Measurements from ENCODE around the gene GAREM1. TPM values are rescaled to one million over a fixed set of nuclear protein-coding genes. Genes with fewer than 3 reads are reported as not detected.
A peak's percentile ranks its signal among the peaks of the same experiment; 100 is the strongest.

GAREM1 gene
- total and polyA plus RNA-seq, 4 donors, result 3.0 to 13.7 (median 8.5) TPM

GRCh38 chr18:32219431-32220018, 251.2 kb downstream of the GAREM1 start:
- 78 to 83% methylated on average over 3 of the region's 3 CpGs for WGBS, 2 donors
- Histone ChIP-seq H3K27me3 (ENCODE audit: control insufficient read depth in 3 of 3, insufficient read depth in 3 of 3, low read length in 2 of 3) (no peaks in the 10 kb centered on the region), H3K36me3 (ENCODE audit: control insufficient read depth in 4 of 4, insufficient read depth in 4 of 4, low read length in 4 of 4) (no peaks in the 10 kb centered on the region), H3K27ac (ENCODE audit: low read depth in 1 of 2, low read length in 1 of 2) (no peak overlapping the region), H3K9me3 (ENCODE audit: control insufficient read depth in 4 of 4, insufficient read depth in 3 of 4, low read length in 3 of 4) (no peaks in the 10 kb centered on the region), H3K4me3 (no peak overlapping the region), H3K4me1 (ENCODE audit: control insufficient read depth in 5 of 5, insufficient read depth in 5 of 5, low read length in 5 of 5) (no peaks in the 10 kb centered on the region), H3K9ac (ENCODE audit: insufficient read depth in 1 of 2, low read length in 2 of 2) (no peak overlapping the region)
- DNase-seq, result peak in 1 of 3 donors; percentile 9
- ATAC-seq (ENCODE audit: insufficient read depth, low FRiP score), result no peak
- TF ChIP-seq CTCF (IDR thresholded peaks at IDR 0.05; ENCODE audit: control extremely low read depth, extremely low read depth), result no peak

DNA sequence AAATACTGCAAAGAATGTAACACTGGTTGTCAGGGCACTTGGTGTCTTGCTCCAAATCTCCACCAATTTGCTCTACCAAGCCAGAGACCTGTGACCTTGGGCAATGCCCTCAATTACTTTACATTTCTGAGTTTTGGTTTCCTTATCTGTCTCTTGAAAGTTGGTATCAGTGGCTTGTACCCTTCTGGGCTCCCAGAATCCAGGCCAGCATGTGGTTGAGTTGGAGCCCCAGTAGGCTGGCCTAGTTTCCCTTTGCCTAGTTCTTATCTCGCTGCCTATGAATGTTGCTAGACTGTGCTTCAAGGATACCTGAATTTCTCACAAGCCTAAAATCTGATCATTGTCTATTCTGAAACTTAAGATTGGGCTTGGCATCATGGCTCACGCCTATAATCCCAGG, 254.3 kb downstream of the GAREM1 start:
- Histone ChIP-seq H3K36me3 (ENCODE audit: control insufficient read depth in 4 of 4, insufficient read depth in 4 of 4, low read length in 4 of 4) (no peaks in the 10 kb centered on the region), H3K9ac (ENCODE audit: insufficient read depth in 1 of 2, low read length in 2 of 2) (no peak overlapping the region), H3K4me1 (ENCODE audit: control insufficient read depth in 5 of 5, insufficient read depth in 5 of 5, low read length in 5 of 5) (no peaks in the 10 kb centered on the region), H3K4me3 (no peak overlapping the region), H3K9me3 (ENCODE audit: control insufficient read depth in 4 of 4, insufficient read depth in 3 of 4, low read length in 3 of 4) (no peaks in the 10 kb centered on the region), H3K27me3 (ENCODE audit: control insufficient read depth in 3 of 3, insufficient read depth in 3 of 3, low read length in 2 of 3) (no peaks in the 10 kb centered on the region), H3K27ac (ENCODE audit: low read depth in 1 of 2, low read length in 1 of 2) (no peak overlapping the region)
- no peak for TF ChIP-seq CTCF (IDR thresholded peaks at IDR 0.05; ENCODE audit: control extremely low read depth, extremely low read depth)
- no peak for ATAC-seq (ENCODE audit: insufficient read depth, low FRiP score)
- WGBS, 2 donors, result 93 to 95% methylated on average over 2 of the region's 2 CpGs
- no peak for DNase-seq

DNA sequence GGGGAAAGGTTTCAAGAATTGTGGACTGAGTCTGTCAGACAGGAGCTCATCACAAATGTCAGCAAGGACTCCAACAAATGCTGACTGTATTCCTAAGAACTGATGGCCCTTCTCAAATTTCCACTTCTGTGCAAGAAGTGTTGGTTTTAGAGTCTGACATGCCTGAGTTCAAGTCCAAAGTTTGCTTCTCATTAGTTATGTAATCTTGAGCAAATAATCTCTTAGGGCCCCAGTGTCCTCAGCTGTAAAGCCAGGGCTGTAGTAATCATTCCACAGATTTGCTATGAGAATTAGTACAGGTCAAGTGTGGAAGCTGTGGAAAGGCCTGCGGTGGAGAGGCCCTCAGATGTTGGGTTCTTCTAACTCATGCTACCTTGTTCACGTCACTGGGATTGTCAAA, 257.0 kb downstream of the GAREM1 start:
- Histone ChIP-seq H3K36me3 (ENCODE audit: control insufficient read depth in 4 of 4, insufficient read depth in 4 of 4, low read length in 4 of 4) (no peaks in the 10 kb centered on the region), H3K27ac (ENCODE audit: low read depth in 1 of 2, low read length in 1 of 2) (no peak overlapping the region), H3K9me3 (ENCODE audit: control insufficient read depth in 4 of 4, insufficient read depth in 3 of 4, low read length in 3 of 4) (no peaks in the 10 kb centered on the region), H3K27me3 (ENCODE audit: control insufficient read depth in 3 of 3, insufficient read depth in 3 of 3, low read length in 2 of 3) (no peaks in the 10 kb centered on the region), H3K4me3 (no peak overlapping the region), H3K4me1 (ENCODE audit: control insufficient read depth in 5 of 5, insufficient read depth in 5 of 5, low read length in 5 of 5) (no peaks in the 10 kb centered on the region), H3K9ac (ENCODE audit: insufficient read depth in 1 of 2, low read length in 2 of 2) (no peak overlapping the region)
- WGBS, 2 donors, result 59 to 84% methylated on average over 2 of the region's 2 CpGs
- DNase-seq (peak in 2 of 3 donors; percentile 6 to 52), ATAC-seq (ENCODE audit: insufficient read depth, low FRiP score) (peak; percentile 58)
- no peak for TF ChIP-seq CTCF (IDR thresholded peaks at IDR 0.05; ENCODE audit: control extremely low read depth, extremely low read depth)

Small RNA genes lying within 50 kb of the gene (small RNA-seq; reads per million reads assigned to genes)
- not detected for gene RF00019 (ENCODE audit: low replicate concordance)

Measured in lung (tissue), 13 donors.